Measurements from ENCODE around the gene TMEM54. TPM values are rescaled to one million over a fixed set of nuclear protein-coding genes. Genes with fewer than 3 reads are reported as not detected.

TMEM54 gene
- total and polyA plus RNA-seq, 2 experiments from 2014 or later, result 11.2 to 11.7 TPM

GRCh38 chr1:32915766-32916706, 14.8 kb upstream of the TMEM54 start:
- DNase-seq (ENCODE audit: low spot score), result no peak
- Histone ChIP-seq H3K27me3 (ENCODE audit: insufficient read depth) (no peaks in the 10 kb centered on the region), H3K27ac (ENCODE audit: low read depth) (no peak overlapping the region), H3K36me3 (ENCODE audit: insufficient read depth) (no peaks in the 10 kb centered on the region), H3F3A (replicated peaks; ENCODE audit: low read depth) (no peaks in the 10 kb centered on the region), H3K4me3 (no peak overlapping the region), H3K4me1 (ENCODE audit: insufficient read depth) (no peaks in the 10 kb centered on the region), H3K79me2 (replicated peaks; ENCODE audit: insufficient read depth) (no peaks in the 10 kb centered on the region), H3K4me2 (no peak overlapping the region), H3K9me2 (ENCODE audit: insufficient read depth) (no peaks in the 10 kb centered on the region), H4K20me1 (replicated peaks; ENCODE audit: insufficient read depth) (no peaks in the 10 kb centered on the region), H2AFZ (no peak overlapping the region)
- Mint-ChIP-seq H3K36me3 (ENCODE audit: low read depth) (no peaks in the 10 kb centered on the region), H3K9me3 (no peaks in the 10 kb centered on the region), H3K4me1 (no peaks in the 10 kb centered on the region), H3K27ac (no peak overlapping the region), H3K27me3 (ENCODE audit: insufficient read depth, low read depth, poor library complexity) (peaks cover 4% of the 10 kb centered on the region), H3K4me3 (no peak overlapping the region)
- TF ChIP-seq CREB1 (CRISPR knock-in tag; IDR thresholded peaks at IDR 0.05; ENCODE audit: low read depth) (no peak), ETS1 (IDR thresholded peaks at IDR 0.05) (no peak), STAT1 (IDR thresholded peaks at IDR 0.05; ENCODE audit: unreplicated experiment) (no peak), ZNF462 (CRISPR knock-in tag; IDR thresholded peaks at IDR 0.05) (no peak), ZNF331 (CRISPR knock-in tag; IDR thresholded peaks at IDR 0.05; ENCODE audit: low read depth) (no peak), EZH2phosphoT487 (IDR thresholded peaks at IDR 0.05; ENCODE audit: unreplicated experiment) (no peak), NANOG (IDR thresholded peaks at IDR 0.05; ENCODE audit: borderline replicate concordance) (no peak), POLR2AphosphoS5 (IDR thresholded peaks at IDR 0.05; ENCODE audit: low read depth) (no peak)
- ATAC-seq, result no peak
